ENCODE measurements around the gene GPR3.
"Not testable (repeated sequence)": the region's sequence is repeated elsewhere in the genome, so short reads cannot be mapped to it uniquely, and the experiment has no call there.

Gene GPR3

DNA sequence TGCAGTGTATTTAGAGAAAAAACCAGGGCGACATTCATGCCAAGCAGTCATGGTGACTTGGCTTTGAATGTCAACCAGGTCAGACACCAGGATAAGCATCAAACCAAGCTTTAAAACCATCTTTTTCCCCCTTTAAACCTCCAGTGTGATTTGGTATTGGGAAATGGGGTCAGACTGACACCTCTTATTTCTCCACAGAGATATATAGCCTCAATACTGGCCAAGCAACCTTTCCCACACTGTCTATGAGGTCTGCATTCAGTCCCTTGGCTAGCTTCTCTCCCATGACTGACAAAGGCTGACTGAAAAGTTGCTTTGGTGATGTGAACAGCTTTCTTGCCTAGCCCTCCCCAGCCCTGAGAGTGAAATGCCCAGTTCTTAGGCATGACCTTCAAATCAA, 21.7 kb downstream of the GPR3 start:
- Mint-ChIP-seq H3K4me1 (peaks cover 36% of the 10 kb centered on the region), H3K36me3 (peaks cover 57% of the 10 kb centered on the region), H3K27ac (no peak overlapping the region), H3K27me3 (no peaks in the 10 kb centered on the region), H3K9me3 (no peaks in the 10 kb centered on the region), H3K4me3 (no peak overlapping the region)
- no peak for ATAC-seq

- Mint-ChIP-seq H3K4me1 (peaks cover 43% of the 10 kb centered on the region), H3K36me3 (peaks cover 47% of the 10 kb centered on the region), H3K27ac (peak overlapping the region; percentile 93), H3K9me3 (no peaks in the 10 kb centered on the region), H3K4me3 (no peak overlapping the region), H3K27me3 (no peaks in the 10 kb centered on the region)
- ATAC-seq = peak; percentile 76
Measured at GRCh38 chr1:27416387-27417111, 24.1 kb downstream of the GPR3 start.

GRCh38 chr1:27417713-27418112, 25.3 kb downstream of the GPR3 start:
- H3K27me3 Mint-ChIP-seq = no peaks in the 10 kb centered on the region
- H3K27ac Mint-ChIP-seq = peak overlapping the region; percentile 93
- no peaks in the 10 kb centered on the region for H3K9me3 Mint-ChIP-seq
- peaks cover 42% of the 10 kb centered on the region for H3K36me3 Mint-ChIP-seq
- no peak for ATAC-seq
- H3K4me3 Mint-ChIP-seq = no peak overlapping the region
- H3K4me1 Mint-ChIP-seq = peaks cover 54% of the 10 kb centered on the region

DNA sequence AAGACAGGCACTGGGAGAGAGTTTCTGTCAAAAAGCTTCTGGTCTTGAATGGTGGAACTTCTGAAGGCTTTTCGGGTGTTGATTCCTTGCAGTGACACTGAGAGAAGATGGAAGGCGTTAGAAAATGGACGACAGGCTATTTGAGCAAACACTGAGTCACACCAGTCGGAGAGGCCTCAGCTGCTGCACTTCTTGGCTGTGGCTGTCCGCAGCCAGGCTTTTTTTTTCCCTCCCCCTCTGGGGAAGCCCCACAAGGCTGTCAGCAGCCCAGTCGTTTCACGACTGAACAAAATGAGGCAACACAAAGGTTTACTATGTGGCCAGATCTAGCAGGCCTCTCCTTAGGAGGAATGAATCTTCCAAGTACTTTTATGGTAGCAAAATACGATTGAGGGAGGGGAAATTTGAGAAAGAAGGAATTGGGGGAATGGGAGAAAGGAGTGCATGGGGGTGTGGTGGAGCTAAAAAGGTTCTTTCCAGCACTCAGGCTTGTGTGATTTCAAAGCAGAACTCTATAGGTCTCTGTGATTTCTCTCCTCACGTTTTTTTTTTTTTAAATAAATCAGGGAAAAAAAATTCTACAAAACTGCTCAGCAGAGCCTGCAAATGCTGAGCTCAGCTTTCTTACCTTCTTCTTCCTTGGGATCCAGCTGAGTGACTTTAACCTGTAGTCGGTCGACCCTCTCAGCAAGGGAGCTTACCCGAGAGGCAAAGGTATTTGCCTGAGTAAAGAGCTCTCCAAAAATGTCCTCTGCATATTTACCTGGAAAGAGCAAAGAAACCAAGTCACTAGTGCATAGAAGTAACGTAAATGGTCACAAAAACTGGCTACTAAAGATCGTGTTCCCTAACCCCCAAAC, 26.1 kb downstream of the GPR3 start:
- Mint-ChIP-seq H3K4me3 (peak overlapping the region; percentile 55), H3K27ac (peak overlapping the region; percentile 93), H3K27me3 (no peaks in the 10 kb centered on the region), H3K36me3 (peaks cover 34% of the 10 kb centered on the region), H3K4me1 (peaks cover 55% of the 10 kb centered on the region), H3K9me3 (no peaks in the 10 kb centered on the region)
- peak; percentile 97 for ATAC-seq

DNA sequence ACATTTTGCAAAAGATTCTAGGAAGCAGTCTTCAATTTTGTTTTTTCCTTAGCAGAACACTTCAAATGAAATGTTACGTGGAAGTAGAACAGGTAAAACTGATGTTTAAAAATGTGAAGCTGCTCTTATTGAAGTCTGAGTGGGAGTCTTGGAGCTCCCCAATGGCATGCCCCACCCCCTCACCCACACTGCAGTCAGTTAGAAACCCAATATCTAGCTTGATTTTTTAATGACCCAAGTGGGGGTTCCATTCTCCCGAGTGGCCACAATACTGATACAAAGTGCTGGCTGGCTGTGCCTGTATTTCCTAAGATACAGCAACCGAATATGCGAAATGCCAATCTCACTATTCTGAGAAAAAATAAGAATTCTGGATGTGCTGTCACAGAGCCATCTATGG, 31.3 kb downstream of the GPR3 start:
- ATAC-seq = no peak
- Mint-ChIP-seq H3K27me3 (no peaks in the 10 kb centered on the region), H3K4me1 (peaks cover 62% of the 10 kb centered on the region), H3K27ac (no peak overlapping the region), H3K4me3 (no peak overlapping the region), H3K36me3 (peaks cover 31% of the 10 kb centered on the region), H3K9me3 (no peaks in the 10 kb centered on the region)

DNA sequence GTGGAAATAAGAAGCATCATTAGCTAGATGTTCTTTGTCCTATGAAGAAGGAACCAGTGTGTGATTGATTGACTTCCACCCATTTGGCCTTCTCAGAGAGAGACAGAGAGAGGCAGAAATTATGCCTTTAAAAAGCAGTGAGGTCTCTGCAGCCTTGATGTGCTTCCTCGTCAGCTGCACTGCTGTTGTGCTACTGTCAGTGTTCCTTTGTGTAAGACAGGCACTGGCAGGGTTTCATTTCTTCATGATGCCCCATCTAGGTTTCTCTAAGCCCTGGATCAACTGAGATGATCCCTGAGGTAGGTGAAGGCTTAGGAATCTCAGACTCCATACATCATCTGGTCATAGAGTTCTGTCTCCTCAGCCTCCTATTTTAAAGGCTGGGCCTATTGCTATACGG, 34.9 kb downstream of the GPR3 start:
- Mint-ChIP-seq H3K9me3 (no peaks in the 10 kb centered on the region), H3K36me3 (peaks cover 36% of the 10 kb centered on the region), H3K27me3 (no peaks in the 10 kb centered on the region), H3K4me3 (no peak overlapping the region), H3K27ac (peak overlapping the region; percentile 88), H3K4me1 (peaks cover 67% of the 10 kb centered on the region)
- ATAC-seq = peak; percentile 69

DNA sequence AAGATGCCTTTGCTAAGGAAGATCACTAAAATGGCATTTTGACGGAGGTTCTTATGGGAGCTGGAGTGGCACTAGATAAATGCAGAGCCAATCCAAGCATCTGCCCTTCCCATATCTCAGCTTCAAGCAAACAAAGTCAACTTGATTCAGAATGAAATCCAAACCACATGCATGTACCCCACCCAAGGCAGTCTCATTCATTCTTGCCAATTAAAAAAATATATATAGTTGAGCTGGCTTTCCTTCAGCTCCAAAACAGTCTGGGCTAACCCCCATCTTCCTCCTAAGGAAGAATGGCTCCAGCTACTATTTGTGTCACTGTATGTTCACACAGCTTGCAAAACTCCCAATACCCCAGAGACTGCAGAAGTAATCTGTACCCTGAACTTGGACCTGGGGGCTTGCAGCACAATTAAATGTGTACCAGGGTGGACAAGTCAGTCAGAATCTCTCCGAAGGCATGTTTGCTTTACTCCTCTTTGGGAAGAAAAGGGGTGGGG, 35.4 kb downstream of the GPR3 start:
- Mint-ChIP-seq H3K27ac (peak overlapping the region; percentile 88), H3K9me3 (no peaks in the 10 kb centered on the region), H3K36me3 (peaks cover 36% of the 10 kb centered on the region), H3K4me3 (peak overlapping the region; percentile 64), H3K27me3 (no peaks in the 10 kb centered on the region), H3K4me1 (peaks cover 63% of the 10 kb centered on the region)
- no peak for ATAC-seq

DNA sequence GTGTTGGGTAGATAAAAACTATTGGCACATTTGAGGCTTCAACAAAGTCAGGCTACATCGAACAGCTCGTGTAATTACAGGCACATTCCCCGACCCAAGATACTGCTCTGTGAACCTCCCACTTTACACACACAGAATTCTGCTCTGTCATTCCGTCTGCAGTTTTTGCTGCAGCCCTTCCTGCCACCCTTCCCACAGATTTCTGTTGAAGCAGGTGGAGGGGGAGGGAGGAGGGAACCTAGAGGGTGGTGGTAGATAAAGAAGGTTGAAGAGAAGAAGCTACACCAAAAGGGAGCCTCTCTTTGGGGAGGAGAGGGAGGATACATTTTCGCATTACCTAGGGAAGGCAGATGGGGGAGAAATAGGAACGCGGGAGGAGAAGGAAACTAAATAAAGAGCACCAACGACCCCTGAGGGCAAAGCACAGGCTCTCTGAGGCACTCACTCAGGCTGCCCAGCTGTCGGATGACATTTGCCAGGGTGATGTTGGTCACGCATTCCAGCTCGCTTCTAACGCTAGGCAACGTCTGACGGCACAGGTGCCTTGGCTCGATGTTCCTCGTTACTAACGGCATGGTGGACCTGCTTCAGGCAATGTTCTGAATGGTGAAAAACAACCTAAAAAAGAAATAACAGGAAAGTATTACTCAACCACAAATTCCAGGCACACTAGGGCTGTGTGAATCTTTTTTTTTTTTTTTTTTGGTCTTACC, 36.0 kb downstream of the GPR3 start:
- ATAC-seq = peak; percentile 39
- peaks cover 67% of the 10 kb centered on the region for H3K4me1 Mint-ChIP-seq
- peak overlapping the region; percentile 88 for H3K27ac Mint-ChIP-seq
- H3K36me3 Mint-ChIP-seq = peaks cover 39% of the 10 kb centered on the region
- no peaks in the 10 kb centered on the region for H3K27me3 Mint-ChIP-seq
- H3K9me3 Mint-ChIP-seq = no peaks in the 10 kb centered on the region
- peak overlapping the region; percentile 64 for H3K4me3 Mint-ChIP-seq

- H3K27ac Mint-ChIP-seq = peak overlapping the region; percentile 88
Measured at GRCh38 chr1:27429029-27429425, 36.6 kb downstream of the GPR3 start.

DNA sequence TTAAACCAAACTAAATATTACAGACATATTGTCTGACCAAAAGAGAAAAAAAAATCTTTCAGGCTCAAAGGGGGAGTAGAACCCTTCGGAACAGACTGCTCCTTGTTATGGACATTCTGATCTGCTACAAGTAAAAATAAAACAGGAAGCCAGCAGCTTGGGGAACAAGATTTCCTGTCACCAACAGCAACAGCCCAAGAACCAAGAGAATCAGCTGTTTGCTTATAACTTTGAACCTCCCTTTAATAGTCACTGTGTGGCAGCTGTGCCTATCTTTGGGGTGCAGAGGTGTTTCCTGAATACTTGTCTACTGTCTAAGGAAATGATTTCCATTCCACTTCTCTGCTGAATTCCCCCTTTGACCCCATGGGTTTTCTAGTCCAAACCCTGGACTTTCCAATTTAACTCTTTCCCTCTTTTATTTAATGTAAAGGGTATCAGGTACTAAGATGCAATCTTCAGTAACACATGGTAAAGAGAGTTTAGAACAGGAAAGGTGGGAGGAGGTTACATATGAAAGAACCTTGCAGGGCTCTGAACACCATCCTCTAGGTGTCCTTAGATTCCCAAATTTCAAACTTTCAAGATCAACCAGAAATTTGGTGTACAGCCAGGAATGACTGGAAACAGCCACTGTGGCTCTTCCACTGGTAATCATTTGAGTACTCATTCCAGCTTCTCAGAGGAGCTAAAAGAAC, 38.6 kb downstream of the GPR3 start:
- H3K36me3 Mint-ChIP-seq = peaks cover 28% of the 10 kb centered on the region
- H3K27me3 Mint-ChIP-seq = no peaks in the 10 kb centered on the region
- ATAC-seq = peak; percentile 38
- peaks cover 69% of the 10 kb centered on the region for H3K4me1 Mint-ChIP-seq
- no peaks in the 10 kb centered on the region for H3K9me3 Mint-ChIP-seq
- peak overlapping the region; percentile 88 for H3K27ac Mint-ChIP-seq
- no peak overlapping the region for H3K4me3 Mint-ChIP-seq

More at GRCh38 chr1:27429029-27429425, 36.6 kb downstream of the GPR3 start:
- ATAC-seq = no peak
- H3K4me1 Mint-ChIP-seq = peaks cover 71% of the 10 kb centered on the region
- no peaks in the 10 kb centered on the region for H3K9me3 Mint-ChIP-seq
- no peaks in the 10 kb centered on the region for H3K27me3 Mint-ChIP-seq
- H3K36me3 Mint-ChIP-seq = peaks cover 42% of the 10 kb centered on the region
- H3K4me3 Mint-ChIP-seq = peak overlapping the region; percentile 45

DNA sequence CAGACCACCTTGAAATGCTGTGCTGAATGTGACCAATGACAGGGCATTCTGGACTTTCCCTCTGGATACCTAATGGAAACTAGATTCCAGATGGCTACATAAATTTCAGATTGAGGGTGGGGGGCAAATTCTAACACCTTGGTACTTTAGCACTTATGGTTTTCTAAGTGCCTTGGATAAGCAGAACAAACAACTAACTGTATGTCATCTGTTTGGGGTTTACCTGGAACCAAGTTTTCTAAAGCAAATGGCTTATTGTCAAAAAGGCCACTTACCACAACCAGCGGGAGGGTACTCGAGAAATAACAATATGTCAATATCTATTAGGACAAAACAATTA, 39.1 kb downstream of the GPR3 start:
- no peaks in the 10 kb centered on the region for H3K9me3 Mint-ChIP-seq
- peaks cover 24% of the 10 kb centered on the region for H3K36me3 Mint-ChIP-seq
- no peak for ATAC-seq
- no peaks in the 10 kb centered on the region for H3K27me3 Mint-ChIP-seq
- H3K4me1 Mint-ChIP-seq = peaks cover 70% of the 10 kb centered on the region
- no peak overlapping the region for H3K4me3 Mint-ChIP-seq
- H3K27ac Mint-ChIP-seq = peak overlapping the region; percentile 88

- Mint-ChIP-seq H3K36me3 (peaks cover 22% of the 10 kb centered on the region), H3K4me1 (peaks cover 70% of the 10 kb centered on the region)
- H3K9me3 Mint-ChIP-seq, H3K4me3 Mint-ChIP-seq, H3K27ac Mint-ChIP-seq, ATAC-seq, H3K27me3 Mint-ChIP-seq: not testable (repeated sequence)
Measured at GRCh38 chr1:27432725-27433124, 40.3 kb downstream of the GPR3 start.

DNA sequence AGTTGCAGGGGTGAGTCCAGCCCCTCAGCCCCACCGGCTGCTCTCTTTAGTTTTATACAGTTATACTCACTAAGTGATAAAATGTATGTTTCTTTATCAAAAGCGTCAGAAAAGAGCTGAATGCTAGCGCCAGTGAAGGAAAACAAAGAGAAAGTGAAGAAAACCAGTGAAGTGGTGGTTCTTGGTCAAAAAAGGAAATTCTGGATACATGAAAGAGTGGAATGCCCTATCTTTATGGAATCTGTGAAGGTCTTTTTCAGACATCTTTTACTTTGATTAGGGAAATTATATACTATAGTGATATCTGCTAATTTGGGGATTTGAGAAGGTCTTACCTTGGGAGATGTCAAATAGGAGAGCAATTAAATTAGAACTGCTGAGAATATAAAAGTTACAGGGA, 41.3 kb downstream of the GPR3 start:
- H3K4me1 Mint-ChIP-seq = peaks cover 70% of the 10 kb centered on the region
- H3K27me3 Mint-ChIP-seq = no peaks in the 10 kb centered on the region
- peaks cover 12% of the 10 kb centered on the region for H3K36me3 Mint-ChIP-seq
- no peak for ATAC-seq
- no peak overlapping the region for H3K4me3 Mint-ChIP-seq
- peak overlapping the region; percentile 82 for H3K27ac Mint-ChIP-seq
- no peaks in the 10 kb centered on the region for H3K9me3 Mint-ChIP-seq

- no peaks in the 10 kb centered on the region for H3K9me3 Mint-ChIP-seq
- H3K4me3 Mint-ChIP-seq = peak overlapping the region; percentile 65
- H3K4me1 Mint-ChIP-seq = peaks cover 72% of the 10 kb centered on the region
- H3K36me3 Mint-ChIP-seq = peaks cover 17% of the 10 kb centered on the region
- no peaks in the 10 kb centered on the region for H3K27me3 Mint-ChIP-seq
- H3K27ac Mint-ChIP-seq = peak overlapping the region; percentile 82
- ATAC-seq = peak; percentile 91
Measured at GRCh38 chr1:27435566-27436203, 43.3 kb downstream of the GPR3 start.
